ENCODE data around the gene PTPRCAP.

Gene PTPRCAP

DNA sequence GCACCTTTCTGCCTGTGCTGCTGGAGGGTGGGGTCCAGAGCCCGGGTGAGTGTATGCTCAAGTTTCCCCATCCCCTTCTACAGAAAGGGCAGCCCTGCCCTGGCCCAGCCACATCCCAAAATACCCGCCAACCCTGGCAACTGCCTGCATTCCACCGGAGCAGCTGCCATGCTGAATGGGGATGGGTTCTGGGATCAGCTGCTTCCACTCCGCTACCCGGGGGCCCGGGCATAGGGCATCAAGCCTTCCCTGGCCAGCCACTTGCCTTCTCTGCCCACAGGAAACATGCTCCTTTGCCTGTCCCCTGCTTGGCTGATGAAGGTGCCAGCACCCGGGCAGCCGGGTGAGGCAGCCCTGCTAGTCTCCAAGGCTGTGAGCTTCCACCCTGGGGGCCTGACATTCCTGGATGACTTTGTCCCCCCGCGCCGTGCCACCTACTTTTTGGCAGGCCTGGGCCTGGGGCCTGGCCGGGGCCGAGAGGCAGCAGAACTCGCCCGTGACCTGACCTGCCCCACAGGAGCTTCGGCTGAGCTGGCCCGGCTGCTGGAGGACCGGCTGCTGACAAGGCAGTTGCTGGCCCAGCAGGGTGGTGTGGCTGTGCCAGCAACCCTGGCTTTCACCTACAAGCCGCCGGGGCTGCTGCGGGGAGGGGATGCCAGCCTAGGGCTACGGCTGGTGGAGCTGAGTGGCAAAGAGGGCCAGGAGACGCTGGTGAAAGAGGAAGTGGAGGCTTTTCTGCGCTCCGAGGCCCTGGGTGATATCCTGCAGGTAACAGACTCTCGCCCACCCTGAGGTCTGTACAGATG lies 18.8 kb downstream of the PTPRCAP start:
- no peak overlapping the region for H3K4me3 ChIP-seq (ENCODE audit: low read length)
- H3K4me2 ChIP-seq (ENCODE audit: low read length), result peak overlapping the region; percentile 24
- H3K36me3 ChIP-seq (ENCODE audit: insufficient read depth, low read length), result no peaks in the 10 kb centered on the region
- H3K27me3 ChIP-seq (ENCODE audit: control insufficient read depth, insufficient read depth, low read length), result no peaks in the 10 kb centered on the region
- peaks cover 42% of the 10 kb centered on the region for H3K4me1 ChIP-seq (ENCODE audit: control insufficient read depth, insufficient read depth, low read length)
- no peak overlapping the region for H3K9ac ChIP-seq (ENCODE audit: low read depth, low read length)
- H3K9me3 ChIP-seq (replicated peaks; ENCODE audit: low read length), result no peaks in the 10 kb centered on the region

DNA sequence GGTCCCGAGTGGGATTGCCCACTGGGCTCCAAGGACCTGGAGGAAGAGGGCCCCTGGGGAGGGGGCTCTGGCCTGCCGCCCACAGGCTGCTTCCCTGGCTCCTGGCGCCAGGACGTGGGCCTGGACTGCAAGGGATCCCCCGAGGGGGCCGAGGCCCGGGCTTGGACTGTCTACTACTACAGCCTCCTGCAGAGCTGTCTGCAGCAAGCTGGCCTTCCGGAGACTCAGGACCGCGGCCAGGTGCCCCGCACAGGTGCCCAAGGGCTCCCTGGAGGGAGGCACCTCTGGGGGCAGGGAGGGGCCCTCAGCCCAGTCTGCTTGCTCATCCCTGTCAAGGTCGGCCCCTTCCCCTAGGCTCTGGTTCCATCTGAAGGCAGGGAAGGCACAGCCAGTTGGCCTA lies 20.1 kb downstream of the PTPRCAP start:
- Histone ChIP-seq H3K9ac (ENCODE audit: low read depth, low read length) (no peak overlapping the region), H3K4me3 (ENCODE audit: low read length) (no peak overlapping the region), H3K4me2 (ENCODE audit: low read length) (no peak overlapping the region), H3K36me3 (ENCODE audit: insufficient read depth, low read length) (no peaks in the 10 kb centered on the region), H3K9me3 (replicated peaks; ENCODE audit: low read length) (no peaks in the 10 kb centered on the region), H3K27me3 (ENCODE audit: control insufficient read depth, insufficient read depth, low read length) (peaks cover 3% of the 10 kb centered on the region), H3K4me1 (ENCODE audit: control insufficient read depth, insufficient read depth, low read length) (peaks cover 42% of the 10 kb centered on the region)

DNA sequence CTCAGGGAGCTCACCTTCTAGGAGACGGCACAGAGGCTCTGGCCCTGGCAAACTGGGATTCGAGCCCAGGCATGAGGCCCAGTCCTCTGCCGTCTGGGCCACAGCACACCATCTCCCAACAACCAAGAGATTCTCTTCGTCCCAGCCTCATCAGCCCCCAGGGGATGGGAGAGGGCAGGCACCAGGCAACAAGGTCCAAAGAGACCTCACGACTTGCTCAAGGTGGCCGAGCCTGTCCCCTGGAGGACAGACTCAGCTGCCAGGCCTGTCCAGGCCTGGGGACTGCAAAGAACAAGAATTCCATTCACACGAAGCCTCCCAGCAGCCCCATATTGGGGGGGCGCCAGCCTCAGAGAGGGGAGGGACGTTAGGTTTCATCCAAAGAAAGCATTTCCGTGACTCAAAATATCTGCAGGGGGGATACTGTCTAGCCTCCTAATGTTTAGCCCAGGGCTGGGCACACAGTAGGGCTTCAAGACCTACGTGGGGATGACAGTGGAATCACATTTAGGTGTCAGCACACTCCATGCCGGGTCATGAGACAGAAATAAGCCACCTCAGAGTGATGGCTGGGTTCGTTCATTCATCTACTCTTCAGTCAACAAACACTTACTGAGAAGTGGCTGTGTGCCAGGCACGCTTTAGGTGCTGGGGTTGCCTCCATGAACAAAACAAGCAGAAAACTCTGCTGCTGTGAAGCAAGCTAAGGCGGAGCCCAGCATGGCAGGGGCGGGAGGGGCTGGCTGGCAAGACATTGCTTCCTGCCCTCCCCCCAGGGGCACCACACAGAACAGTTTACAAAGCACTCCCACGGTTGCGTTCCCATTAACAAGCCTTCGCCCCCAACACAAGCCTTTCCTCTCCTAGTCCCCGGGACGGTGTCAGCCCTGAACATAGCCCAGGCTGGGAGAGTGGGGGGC lies 20.8 kb downstream of the PTPRCAP start:
- H3K4me3 ChIP-seq (ENCODE audit: low read length), result no peak overlapping the region
- no peaks in the 10 kb centered on the region for H3K9me3 ChIP-seq (replicated peaks; ENCODE audit: low read length)
- peaks cover 42% of the 10 kb centered on the region for H3K4me1 ChIP-seq (ENCODE audit: control insufficient read depth, insufficient read depth, low read length)
- no peak overlapping the region for H3K9ac ChIP-seq (ENCODE audit: low read depth, low read length)
- peaks cover 10% of the 10 kb centered on the region for H3K27me3 ChIP-seq (ENCODE audit: control insufficient read depth, insufficient read depth, low read length)
- H3K36me3 ChIP-seq (ENCODE audit: insufficient read depth, low read length), result no peaks in the 10 kb centered on the region
- no peak overlapping the region for H3K4me2 ChIP-seq (ENCODE audit: low read length)

DNA sequence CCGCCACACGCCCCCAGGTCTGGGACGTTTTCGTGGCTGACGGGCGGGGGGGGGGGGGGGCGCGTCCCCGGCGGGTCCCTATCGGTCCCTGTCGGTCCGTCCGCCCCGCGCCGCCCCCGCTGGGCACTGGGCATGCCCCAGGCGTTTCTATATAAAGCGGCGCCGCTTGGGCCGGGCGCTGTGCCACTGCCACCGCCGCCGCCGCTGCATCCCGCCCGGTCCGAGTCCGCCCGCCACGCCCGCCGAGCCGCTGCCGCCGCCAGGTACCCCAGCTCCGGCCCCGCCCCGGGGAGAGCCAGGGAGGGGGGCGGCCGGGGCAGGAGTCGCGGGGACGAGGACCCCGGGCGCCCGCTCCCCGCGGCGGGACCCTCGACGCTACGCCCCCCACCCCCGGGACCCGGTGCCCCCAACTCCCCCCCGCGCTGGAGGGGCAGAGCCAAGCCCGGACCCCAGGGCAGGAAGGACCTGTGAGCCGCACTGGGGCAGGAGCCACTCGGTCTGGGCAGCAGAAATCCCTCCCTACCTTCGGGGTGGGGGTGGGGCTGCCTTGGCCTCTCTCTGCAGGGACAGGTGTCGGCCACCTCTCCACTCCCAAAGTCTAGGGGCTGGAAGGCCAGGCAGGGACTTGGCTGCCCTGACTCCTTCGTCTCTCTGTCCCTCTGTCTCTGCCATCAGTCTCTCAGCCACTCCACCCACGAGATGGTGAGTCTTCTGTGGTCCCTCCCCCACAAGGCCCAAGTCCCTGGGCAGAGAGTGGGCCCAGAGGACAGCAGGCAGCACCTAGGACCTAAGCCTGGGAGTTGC lies 21.8 kb downstream of the PTPRCAP start, which contains the start of gene CARNS1:
Gene CARNS1 (plus strand): TSS at position 178 of the 804 bp plus-strand sequence. CDS start 522 bp downstream, at position 700.
- peaks cover 20% of the 10 kb centered on the region for H3K27me3 ChIP-seq (ENCODE audit: control insufficient read depth, insufficient read depth, low read length)
- H3K4me1 ChIP-seq (ENCODE audit: control insufficient read depth, insufficient read depth, low read length), result peaks cover 40% of the 10 kb centered on the region
- no peak within 1 kb of the TSS for H3K9ac ChIP-seq (ENCODE audit: low read depth, low read length)
- H3K9me3 ChIP-seq (replicated peaks; ENCODE audit: low read length), result no peaks in the 10 kb centered on the region
- H3K36me3 ChIP-seq (ENCODE audit: insufficient read depth, low read length), result no peaks in the 10 kb centered on the region
- H3K4me3 ChIP-seq (ENCODE audit: low read length), result peak within 1 kb of the TSS; percentile 42
- peak within 1 kb of the TSS; percentile 72 for H3K4me2 ChIP-seq (ENCODE audit: low read length)

DNA sequence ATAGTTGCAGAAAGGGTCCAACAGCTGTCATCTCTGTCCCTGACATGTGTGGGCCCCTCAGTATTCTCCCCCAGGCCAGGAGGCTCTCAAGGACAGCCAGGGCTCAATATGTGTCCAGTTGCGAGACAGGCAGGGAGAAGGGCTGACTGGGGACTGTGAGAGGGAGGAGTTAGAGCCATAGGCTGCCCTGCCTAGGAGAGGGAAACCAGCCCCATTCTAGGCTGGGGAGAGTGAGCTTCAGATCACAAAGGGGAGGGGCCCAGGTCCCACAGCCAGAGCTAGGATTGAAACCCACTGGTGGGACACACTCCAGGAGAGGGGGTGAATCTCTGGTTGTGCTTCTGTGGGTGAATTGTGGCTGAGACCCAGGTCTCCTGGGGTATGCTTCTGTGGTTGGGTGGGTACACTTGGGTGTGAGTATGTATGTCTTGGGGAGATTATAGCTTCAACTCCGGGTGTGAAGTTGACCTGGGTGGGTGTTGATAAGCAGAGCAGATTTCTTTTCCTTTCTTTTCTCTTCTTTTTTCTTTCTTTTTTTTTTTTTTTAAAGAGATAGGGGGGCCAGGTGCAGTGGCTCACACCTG lies 24.1 kb downstream of the PTPRCAP start:
- H3K9ac ChIP-seq (ENCODE audit: low read depth, low read length), result no peak overlapping the region
- no peak overlapping the region for H3K4me3 ChIP-seq (ENCODE audit: low read length)
- no peak overlapping the region for H3K4me2 ChIP-seq (ENCODE audit: low read length)
- peaks cover 24% of the 10 kb centered on the region for H3K4me1 ChIP-seq (ENCODE audit: control insufficient read depth, insufficient read depth, low read length)
- no peaks in the 10 kb centered on the region for H3K9me3 ChIP-seq (replicated peaks; ENCODE audit: low read length)
- no peaks in the 10 kb centered on the region for H3K36me3 ChIP-seq (ENCODE audit: insufficient read depth, low read length)
- peaks cover 43% of the 10 kb centered on the region for H3K27me3 ChIP-seq (ENCODE audit: control insufficient read depth, insufficient read depth, low read length)

DNA sequence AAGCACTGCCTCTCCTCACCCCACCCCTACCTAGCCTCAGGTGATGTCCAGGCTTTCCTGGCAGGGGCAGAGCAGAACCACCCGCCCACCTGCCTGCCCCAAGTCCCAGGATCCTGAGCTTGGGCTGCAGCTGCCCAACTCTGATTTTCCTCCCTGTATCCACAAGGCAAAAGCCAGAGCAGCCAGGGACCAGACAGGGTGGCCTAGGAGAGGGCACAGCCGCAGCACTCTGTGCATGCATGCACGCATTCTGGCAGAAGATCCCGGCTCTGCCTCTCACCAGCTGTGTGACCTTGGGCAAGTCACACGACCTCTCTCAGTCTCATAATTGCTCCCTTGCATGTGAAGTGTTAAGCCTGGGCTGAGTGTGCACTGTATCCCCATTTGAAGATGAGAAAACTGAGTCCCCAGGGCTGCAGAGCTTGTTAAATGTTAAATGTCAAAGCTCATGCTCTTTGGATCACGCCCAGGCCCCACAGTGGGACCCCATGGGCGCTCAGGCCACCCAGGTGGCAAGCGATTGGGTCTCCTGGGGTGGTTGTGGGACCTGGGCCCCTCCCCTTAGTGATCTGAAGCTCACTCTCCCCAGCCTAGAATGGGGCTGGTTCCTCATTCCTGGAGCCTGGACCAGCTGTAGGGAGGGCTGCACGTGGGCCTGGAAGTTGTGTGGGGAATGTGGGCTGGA lies 24.8 kb downstream of the PTPRCAP start:
- Histone ChIP-seq H3K4me3 (ENCODE audit: low read length) (no peak overlapping the region), H3K9ac (ENCODE audit: low read depth, low read length) (no peak overlapping the region), H3K9me3 (replicated peaks; ENCODE audit: low read length) (no peaks in the 10 kb centered on the region), H3K27me3 (ENCODE audit: control insufficient read depth, insufficient read depth, low read length) (peaks cover 50% of the 10 kb centered on the region), H3K4me2 (ENCODE audit: low read length) (no peak overlapping the region), H3K4me1 (ENCODE audit: control insufficient read depth, insufficient read depth, low read length) (peaks cover 20% of the 10 kb centered on the region), H3K36me3 (ENCODE audit: insufficient read depth, low read length) (no peaks in the 10 kb centered on the region)

DNA sequence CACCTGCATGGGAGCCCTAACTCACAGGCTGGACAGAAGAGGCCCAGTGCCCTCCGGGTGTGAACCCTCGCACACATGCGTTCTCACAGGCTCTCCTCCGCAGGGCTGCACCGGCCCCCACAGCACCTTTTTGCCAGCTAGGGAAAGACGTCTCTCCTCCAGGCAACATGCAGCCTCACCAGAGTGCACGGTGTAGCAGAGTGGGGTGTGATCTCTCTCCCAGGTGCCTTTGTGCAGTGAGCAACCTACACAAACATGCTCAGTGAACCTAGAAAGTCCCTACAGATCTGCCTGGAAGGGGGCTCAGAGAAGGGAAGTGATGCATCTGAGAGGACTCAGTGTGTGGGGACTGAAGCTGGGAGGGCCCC lies 25.7 kb downstream of the PTPRCAP start:
- no peak overlapping the region for H3K9ac ChIP-seq (ENCODE audit: low read depth, low read length)
- no peak overlapping the region for H3K4me3 ChIP-seq (ENCODE audit: low read length)
- H3K36me3 ChIP-seq (ENCODE audit: insufficient read depth, low read length), result no peaks in the 10 kb centered on the region
- no peaks in the 10 kb centered on the region for H3K9me3 ChIP-seq (replicated peaks; ENCODE audit: low read length)
- H3K4me1 ChIP-seq (ENCODE audit: control insufficient read depth, insufficient read depth, low read length), result peaks cover 14% of the 10 kb centered on the region
- no peak overlapping the region for H3K4me2 ChIP-seq (ENCODE audit: low read length)
- H3K27me3 ChIP-seq (ENCODE audit: control insufficient read depth, insufficient read depth, low read length), result peaks cover 54% of the 10 kb centered on the region

DNA sequence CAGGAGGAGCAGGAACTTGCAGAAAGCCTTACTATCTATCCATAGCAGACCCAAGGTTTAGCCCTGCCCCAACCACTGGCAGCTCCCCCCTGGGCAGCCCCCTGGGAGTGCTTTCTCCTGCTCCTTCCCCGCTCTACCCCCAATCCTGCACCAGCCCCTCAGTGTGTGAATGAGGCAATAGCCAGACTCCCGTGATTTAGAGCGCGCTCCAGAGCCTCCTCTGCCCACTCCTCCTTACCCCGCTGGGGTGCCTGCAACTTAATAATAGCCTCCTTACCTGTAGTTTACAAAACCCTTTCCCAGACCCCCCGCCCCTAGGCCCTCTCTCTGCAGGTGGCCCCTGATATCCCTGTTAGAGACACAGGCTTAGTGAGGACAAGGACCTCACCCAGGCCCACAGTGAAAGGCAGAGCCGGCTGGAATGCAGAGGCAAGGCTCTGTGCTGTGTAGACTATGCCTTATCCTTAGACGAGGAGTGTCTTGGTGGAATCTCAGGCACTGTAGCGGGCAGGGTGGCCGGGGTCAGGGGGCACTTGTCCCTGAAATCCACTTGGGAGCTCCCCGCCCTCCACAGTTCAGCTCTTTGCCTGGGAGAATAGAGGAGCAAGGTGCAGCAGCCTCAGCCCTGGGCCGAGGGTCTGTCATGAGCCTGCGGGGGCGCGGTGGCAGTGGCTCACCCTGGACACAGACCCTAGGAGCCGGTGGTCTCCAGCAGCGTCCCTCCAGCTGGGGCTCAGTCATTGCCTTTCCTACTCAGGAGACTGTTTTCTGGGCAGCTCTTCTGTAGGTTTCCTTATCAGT lies 26.3 kb downstream of the PTPRCAP start:
- H3K4me1 ChIP-seq (ENCODE audit: control insufficient read depth, insufficient read depth, low read length), result peaks cover 8% of the 10 kb centered on the region
- H3K9ac ChIP-seq (ENCODE audit: low read depth, low read length), result no peak overlapping the region
- no peak overlapping the region for H3K4me3 ChIP-seq (ENCODE audit: low read length)
- no peaks in the 10 kb centered on the region for H3K36me3 ChIP-seq (ENCODE audit: insufficient read depth, low read length)
- no peak overlapping the region for H3K4me2 ChIP-seq (ENCODE audit: low read length)
- H3K27me3 ChIP-seq (ENCODE audit: control insufficient read depth, insufficient read depth, low read length), result peaks cover 54% of the 10 kb centered on the region
- no peaks in the 10 kb centered on the region for H3K9me3 ChIP-seq (replicated peaks; ENCODE audit: low read length)

DNA sequence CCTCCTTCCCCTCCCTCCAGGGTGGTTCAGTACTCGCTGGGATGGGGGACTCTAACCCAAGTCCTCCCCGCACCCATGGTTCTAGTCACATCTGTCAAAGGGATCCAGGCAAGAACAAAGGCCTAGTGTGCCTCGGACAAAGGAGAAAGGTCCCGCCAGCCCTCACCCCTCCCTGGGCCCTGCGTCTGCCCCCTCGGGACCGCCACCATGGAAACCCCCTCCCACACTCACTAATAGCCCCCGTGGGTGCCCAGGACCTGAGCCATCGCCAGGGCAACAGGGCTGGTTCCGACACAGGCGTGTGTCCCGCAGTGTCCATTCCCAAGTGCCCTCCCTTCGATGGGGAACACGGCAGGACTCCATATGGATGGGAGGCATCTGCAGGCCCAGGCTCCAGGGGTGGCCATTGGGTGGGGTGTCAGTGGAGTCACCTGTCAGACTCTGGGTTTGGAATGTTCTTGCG lies 27.1 kb downstream of the PTPRCAP start:
- Histone ChIP-seq H3K27me3 (ENCODE audit: control insufficient read depth, insufficient read depth, low read length) (peaks cover 54% of the 10 kb centered on the region), H3K9ac (ENCODE audit: low read depth, low read length) (no peak overlapping the region), H3K4me1 (ENCODE audit: control insufficient read depth, insufficient read depth, low read length) (peaks cover 4% of the 10 kb centered on the region), H3K36me3 (ENCODE audit: insufficient read depth, low read length) (no peaks in the 10 kb centered on the region), H3K4me3 (ENCODE audit: low read length) (no peak overlapping the region), H3K9me3 (replicated peaks; ENCODE audit: low read length) (no peaks in the 10 kb centered on the region), H3K4me2 (ENCODE audit: low read length) (no peak overlapping the region)
